ENCODE data around the gene GSG1L.
"Not testable (repeated sequence)": the region's sequence is repeated elsewhere in the genome, so short reads cannot be mapped to it uniquely, and the experiment has no call there.

Gene GSG1L

DNA sequence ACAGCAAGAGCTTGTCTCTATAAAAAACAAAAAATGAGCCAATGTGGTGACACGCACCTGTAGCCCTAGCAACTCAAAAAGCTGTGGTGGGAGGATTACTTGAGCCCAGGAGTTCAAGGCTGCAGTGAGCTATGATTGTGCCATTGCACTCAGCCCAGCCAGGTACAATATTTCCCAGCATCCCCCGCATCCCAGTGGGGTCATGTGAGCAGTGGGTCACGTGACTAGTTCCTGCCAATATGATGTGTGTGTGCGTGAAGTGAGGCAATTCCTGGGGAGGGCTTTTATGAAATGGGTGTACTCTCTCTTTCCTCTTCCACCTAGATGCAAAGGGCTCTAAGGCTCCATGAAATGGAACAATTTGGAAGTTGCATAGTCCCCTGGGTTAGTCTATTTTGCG lies 81.3 kb downstream of the GSG1L start:
- no peak for DNase-seq (ENCODE audit: low read depth, low spot score)

DNA sequence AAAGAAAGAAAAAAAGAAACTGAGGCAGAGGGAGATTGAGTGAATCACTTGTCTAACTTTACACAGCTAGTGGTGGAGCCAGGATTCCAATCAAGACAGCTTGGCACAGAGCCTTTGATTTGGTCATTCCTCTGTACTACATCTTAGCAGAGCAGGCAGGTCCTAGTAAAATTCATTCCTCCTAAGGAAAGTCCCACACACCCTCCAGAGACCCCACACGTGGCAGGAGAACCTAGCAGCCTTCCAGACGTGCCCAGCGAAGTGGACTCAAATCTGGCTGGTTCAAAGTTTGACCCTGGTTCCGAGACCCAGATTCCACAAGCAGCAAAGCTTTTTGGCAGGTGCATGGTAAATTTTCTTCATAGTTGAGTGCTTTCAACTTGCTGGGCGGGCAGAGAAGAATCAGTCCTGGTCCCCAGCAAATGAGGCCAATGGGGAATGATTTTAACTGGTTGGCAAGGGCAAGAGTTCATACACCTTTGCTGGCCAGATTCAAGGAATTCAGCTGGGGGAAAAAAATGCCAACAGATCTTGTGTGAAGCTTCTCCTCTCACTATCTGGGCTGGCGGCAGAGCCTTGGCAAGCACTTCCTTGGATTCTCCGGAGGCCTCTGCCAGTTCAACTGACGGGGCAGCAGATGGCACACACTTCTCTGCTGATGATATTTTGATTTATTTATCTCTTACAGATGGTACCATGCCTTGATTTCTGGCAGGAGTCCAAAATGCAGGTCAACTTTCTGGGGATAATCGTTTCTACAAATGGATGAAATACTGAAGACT lies 82.4 kb downstream of the GSG1L start:
- DNase-seq (ENCODE audit: low read depth, low spot score) = no peak

DNA sequence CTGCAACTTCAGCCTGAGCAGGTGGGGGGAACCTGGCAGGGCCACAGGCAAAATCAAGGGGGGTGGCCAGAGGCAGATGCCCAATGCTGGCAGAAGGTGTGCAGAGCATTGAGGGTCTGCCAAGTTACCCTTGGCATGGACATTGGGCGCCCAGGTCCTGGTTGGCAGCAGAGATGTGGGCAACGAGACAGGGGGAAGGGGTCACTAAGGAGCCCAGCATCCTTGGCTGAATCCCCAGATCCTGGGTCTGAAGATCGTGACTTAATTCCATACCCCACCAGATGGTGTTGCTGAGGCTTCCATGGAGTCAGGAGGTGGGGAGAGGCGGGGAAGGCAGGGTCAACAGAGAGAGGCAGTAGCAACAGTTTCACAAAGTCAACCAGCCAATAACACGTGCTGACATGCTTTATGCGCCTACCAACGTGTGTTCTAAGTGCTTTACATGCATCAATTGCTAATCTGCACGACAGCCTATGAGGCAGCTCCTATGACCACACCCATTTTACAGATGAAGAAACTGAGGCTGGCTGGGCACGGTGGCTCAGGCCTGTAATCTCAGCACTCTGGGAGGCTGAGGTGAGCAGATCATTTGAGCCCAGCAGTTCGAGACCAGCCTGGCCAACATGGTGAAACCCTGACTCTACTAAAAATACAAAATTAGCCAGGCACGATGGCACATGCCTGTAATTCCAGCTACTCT lies 83.3 kb downstream of the GSG1L start:
- DNase-seq (ENCODE audit: low read depth, low spot score) = no peak

DNA sequence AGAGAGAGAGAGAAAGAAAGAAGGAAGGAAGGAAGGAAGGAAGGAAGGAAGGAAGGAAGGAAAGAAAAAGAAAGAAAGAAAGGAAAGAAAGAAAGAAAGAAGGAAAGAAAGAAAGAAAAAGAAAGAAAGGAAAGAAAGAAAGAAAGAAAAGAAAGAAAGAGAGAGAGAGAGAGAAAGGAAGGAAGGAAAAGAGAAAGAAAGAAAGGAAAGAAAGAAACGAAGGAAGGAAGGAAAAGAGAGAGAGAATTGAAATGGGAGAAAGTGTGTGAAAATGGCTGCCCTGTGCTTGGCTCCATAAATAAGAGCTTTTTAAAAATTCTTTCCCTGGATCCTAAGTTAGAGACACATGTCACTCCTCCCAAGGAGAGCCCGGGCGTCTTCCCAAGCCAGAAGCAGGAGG lies 83.8 kb downstream of the GSG1L start:
- not testable (repeated sequence) for DNase-seq (ENCODE audit: low read depth, low spot score)

DNA sequence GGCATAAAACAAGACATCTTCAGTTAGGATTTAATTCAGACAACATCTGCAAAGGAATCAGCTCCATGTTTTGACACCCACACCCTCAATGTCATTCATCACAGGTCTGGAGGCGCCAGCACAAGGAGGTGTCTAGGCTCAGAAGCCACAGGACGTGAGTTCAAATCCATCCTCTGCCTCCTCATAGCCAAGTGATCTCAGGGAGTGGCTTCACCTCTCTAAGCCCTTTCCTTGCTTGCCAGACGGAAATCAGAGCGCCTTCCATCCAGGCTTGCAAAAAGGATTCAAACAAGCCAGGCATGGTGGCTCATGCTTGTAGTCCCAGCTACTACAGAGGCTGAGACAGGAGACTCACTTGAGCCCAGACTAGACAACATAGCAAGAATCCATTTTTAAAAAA lies 84.6 kb downstream of the GSG1L start:
- no peak for DNase-seq (ENCODE audit: low read depth, low spot score)

DNA sequence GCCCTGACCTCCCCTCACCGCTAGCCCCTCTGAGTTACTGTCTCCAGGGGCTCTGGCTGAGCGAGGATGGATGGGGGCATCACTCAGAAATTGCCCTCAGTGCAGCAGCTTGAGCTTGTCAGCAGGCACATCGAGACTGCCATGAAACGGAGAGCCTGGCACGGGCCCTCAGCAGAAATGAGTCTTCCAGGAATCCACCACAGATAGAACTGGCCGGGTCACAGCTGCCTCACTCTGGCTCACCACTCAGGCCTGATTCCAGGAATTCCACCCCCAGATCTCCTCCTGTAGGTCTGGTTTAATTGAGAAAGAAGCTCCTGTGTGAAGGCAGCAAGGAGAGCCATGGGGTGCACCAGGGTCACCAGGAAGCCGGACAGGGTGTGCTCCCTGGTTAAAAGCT lies 85.5 kb downstream of the GSG1L start:
- no peak for DNase-seq (ENCODE audit: low read depth, low spot score)

DNA sequence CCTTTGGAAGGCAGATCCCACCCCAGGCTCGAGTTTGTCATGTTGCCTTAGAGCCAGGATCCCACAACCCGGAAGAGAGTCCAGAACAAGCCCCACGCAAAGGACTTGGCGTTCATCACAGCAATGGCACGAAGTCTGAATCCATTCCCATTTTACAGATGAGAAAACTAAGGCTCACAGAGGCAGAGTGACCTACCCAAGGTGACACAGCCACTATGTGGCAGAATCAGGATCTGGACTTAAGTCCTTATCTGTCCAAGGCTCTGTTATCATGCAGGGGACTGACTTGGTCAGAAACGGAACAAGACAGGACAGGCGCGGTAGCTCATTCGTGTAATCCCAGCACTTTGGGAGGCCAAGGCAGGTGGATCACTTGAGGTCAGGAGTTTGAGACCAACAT lies 86.5 kb downstream of the GSG1L start:
- DNase-seq (ENCODE audit: low read depth, low spot score) = no peak

DNA sequence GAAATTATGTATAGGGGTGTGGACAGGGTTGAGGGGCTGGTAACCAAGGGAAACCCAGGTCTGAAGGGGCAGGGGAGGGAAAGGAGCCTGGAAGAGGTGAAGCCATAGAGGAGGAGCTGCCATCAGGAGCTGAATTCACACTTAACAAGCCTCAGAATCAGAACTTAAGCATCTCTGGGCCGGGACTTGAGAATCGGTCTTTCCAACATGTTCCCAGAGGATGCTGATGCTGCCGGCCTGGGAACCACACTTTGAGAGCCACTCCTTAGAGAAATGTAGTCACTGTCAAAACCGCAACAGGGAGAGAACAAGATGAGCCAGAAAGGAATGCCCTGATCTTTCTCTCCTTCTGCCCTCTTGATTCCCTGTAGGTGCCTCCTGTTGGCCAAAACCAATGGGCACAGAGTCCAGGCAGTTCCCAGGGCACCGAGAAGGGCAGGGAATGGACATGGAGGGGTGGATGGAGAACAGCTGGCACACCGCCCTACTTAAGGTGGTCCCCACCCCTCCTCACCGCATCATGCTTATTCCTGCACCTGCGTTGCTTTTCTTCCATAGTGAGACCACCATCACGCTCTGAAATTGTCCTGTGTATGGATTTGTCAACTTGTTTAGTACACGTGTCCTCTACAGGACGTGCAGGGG lies 88.5 kb downstream of the GSG1L start:
- DNase-seq (ENCODE audit: low read depth, low spot score) = no peak

DNA sequence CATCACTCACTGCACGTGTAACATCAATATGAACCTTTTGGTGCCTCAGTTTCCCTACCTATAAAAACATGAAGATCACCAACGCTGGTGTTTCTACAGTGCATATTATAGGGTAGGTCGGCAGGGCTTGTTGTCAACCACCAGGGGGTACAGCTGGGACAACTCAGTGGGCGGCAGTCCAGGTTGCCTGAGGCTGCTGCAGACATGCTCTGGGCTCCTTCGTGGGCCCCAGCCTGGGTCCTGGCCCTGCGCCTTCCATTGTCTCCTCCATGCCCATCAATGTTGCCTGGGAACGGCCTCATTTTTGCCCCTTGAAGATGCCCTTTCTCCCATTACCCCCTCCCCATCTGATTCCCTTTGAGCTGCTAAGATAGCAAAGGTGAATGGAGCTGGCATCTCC lies 89.8 kb downstream of the GSG1L start:
- no peak for DNase-seq (ENCODE audit: low read depth, low spot score)

DNA sequence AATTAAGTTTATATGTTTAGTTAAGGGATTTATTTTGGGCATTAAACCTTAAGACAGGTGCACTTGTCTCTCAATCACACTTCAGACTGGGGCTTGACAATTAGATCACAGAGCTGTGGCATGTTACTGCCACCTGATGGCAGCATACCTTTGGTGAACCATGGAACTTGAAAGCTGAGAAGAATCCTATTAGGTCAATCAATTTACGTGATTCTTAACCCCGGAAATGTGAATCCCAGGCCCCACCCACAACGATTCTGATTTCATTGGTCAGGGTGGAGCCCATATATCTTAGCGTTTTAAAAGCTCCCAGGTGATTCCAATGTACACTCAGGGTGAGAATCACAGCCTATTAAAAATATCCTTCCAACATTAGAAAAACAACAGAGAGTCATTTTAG lies 91.0 kb downstream of the GSG1L start:
- peak; percentile 23 for DNase-seq (ENCODE audit: low read depth, low spot score)

DNA sequence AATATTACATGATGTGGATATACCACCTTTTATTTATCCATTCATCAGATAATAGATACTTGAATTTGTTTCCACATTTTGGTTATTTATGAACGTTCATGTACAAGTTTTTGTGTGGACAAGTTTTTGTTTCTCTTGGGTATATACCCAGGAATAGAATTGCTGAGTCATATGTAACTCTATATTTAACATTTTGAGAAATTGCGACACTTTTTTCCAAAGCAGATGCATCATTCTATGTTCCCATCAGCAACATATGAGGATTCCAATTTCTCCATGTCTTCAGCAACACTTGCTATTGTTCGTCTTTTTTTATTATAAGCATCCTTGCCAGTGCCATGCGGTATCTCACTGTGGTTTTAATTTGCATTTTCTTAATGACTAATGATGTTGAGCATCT lies 93.9 kb downstream of the GSG1L start:
- DNase-seq (ENCODE audit: low read depth, low spot score) = no peak

DNA sequence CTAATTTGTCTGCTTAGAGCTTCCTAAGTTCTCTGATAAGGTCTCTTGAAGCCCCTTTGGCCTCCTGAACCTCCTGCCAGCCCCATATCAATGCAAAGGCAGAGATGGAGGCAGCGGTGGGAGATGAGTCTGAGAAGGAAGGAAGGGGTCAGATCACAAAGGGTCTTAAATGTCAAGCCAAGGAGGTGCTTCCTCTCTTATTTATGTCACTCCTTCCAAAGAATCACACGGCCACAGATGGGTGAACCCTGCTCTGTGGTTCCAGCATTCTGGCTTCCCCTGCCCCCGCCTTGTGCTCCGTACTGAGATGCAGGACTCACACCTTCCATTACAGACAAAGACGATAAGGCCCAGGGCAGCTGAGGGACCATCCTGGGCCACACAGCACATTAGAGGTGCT lies 96.3 kb downstream of the GSG1L start:
- DNase-seq (ENCODE audit: low read depth, low spot score) = no peak

DNA sequence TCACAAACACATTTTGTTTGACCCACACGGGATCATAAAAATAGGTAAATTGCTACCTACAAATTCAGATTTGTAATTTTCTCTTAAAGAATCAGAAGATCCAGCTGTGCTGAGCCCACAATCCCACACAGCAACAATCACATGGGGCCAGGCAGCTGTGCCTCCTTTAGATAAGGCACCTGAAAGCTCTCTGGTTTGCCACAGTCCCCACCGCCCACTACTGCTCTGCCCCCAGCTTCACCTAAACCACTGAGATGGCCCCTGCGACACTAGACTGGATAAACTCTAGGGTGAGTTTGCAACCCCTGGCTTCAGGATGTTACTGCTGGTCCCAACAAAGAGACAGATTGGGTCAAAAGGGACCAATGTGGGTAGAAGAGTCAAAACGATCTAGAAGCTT lies 96.8 kb downstream of the GSG1L start:
- DNase-seq (ENCODE audit: low read depth, low spot score) = no peak

DNA sequence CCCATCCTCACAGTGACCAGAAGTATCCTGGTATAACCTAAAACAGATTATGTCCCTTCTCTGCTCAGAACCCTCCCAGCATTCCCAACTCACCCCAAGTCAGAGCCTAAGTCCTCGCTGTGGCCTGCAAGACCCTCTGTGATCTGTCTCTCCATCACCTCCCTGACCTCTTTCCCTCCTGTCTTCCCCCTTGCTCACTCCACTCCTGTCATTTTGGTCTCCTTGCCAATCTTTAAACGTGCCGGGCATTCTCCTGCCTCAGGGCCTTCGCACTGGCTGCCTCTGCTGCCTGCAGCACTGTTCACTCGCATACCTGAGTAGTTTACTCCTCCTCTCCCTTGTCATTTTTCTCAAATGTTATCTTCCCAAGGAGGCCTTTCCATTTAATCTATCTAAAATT lies 97.7 kb downstream of the GSG1L start:
- DNase-seq (ENCODE audit: low read depth, low spot score) = no peak

DNA sequence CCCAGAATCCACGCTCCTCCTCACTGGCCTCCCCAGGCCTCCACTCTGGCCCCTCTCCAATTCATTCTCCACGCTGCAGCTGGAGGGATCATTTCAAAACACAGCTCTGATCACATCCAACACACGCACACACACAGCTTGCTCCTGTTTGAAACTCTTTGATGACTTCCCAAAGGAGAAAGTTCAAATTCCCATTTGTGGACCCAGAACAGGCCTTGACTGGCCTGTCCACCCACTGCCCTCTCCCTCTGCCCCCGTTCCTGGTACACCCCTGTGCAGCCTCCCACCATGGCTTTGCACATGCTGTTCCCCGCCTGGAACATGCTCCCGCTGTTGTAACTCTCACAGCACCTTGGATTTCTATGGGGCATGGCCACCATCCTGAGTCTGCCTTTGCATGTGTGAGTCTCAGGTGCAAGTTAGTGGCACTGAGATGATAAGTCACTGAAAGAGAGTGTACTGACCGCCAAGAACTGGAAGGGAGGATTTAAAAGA lies 100.0 kb downstream of the GSG1L start:
- DNase-seq (ENCODE audit: low read depth, low spot score) = no peak

DNA sequence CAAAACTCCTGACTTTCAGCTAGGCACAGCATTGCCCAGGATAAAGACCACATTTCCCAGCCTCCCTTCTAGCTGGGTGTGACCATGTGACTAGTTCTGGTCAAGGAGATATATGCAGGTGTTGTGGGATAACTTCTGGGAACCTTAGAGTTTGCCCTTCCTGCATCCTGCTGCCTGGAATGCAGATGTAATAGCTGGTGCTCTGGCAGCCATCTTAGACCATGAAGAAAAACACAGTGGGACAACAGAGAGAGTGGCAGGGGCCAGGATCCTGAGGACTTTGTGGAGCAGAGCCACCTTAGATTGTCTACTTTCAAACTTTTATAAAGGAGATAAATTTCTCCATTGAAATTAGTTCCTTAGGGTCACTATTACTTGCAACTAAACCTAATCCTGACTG lies 101.3 kb downstream of the GSG1L start:
- DNase-seq (ENCODE audit: low read depth, low spot score) = no peak

DNA sequence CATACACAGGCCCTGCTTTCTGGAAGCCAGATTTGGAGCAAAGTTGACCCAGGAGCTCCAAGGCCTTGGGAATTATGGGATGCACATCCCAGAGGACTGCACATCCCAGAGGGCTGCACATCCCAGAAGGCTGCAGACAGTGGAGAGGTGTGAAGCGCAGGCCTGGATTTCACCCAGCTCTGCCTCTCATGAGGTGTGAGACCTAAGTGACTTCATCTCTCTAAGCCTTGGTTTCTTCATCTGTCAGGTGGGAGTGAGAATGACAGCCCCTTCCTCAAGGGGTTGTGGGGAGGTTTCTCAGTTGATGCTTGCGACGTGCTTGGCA lies 102.3 kb downstream of the GSG1L start:
- no peak for DNase-seq (ENCODE audit: low read depth, low spot score)

DNA sequence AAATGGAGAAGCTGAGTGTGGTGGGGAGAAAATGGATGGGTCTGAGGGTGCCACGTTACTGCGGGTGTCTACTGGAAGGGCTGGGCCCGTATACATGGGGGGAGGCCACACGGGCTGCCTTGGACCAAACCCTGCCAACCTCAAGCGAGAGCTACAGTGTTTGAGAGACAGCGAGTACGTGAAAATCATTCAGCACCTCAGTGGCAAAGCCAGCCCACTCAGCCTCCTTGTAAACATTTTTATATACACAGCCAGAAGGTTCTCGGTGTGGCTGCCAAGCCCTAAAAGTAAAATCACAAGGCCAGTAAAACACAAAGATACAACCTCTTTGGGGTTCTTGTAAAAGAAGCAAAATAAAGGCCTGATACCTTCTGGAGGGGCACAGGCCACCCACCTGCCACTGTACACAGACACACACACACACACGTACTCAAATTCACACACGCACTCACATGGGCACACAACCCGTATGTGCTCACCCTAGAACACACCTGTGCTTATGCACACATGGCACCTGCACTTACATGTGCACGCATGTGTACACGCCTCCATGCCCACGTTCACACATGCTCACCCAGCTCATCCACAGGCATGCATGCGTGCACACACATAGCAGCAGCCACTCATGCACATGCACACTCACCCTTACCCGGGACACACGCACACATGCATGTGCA lies 102.8 kb downstream of the GSG1L start:
- no peak for DNase-seq (ENCODE audit: low read depth, low spot score)

DNA sequence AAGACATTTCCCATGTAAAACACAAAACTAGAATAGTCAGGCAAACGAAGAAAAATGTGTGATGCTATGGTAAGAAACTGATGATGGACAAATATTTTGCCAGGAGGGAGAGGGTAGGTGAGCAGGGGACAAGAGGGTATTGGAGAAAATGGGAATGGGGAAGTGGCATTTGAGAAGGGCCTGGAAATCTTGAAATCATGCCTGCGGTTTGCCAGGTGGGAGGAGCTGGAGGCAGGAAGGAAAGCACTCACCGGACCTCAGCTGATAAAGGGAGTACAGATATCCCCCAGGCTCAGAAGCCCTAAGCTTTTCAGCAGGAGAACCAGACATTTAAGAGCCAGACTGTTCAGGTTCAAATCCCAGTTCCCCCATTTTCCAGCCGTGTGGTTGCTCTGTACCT lies 103.6 kb downstream of the GSG1L start:
- DNase-seq (ENCODE audit: low read depth, low spot score) = no peak

DNA sequence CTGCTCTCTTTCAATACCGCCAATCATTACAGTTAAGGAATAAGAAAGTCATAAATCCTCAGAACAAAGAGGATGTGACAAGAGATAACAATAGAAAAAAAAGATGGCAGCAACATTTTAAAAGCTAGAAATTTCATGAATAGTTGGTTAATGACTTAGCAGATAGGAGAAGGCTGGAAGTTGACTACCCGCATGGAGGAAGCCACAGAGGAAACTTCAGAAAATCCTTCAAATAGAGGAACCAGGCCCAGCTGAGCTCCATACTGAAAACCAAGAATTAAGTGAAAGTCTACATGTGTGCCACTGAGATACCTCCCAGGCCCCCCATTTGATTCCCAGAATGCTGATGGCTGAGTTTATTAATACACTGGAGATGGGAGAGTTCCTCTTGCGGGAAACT lies 109.3 kb downstream of the GSG1L start:
- no peak for DNase-seq (ENCODE audit: low read depth, low spot score)

DNA sequence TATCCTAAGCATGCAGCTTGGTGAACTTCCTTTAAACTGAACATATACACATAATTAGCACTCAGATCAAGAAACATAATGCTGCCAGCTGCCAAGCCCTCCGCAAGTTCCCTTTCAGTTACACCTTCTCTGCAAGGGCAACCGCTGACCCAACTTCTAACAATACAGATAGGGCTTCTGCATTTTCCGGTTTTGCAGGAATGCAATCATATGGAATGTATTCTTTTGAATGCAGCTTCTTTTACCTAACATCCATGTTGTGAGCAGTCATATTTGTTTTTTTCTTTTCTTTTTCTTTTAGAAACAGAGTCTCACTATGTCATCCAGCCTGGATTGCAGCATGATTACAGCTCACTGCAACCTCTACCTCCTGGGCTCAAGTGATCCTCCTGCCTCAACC lies 110.7 kb downstream of the GSG1L start:
- no peak for DNase-seq (ENCODE audit: low read depth, low spot score)

DNA sequence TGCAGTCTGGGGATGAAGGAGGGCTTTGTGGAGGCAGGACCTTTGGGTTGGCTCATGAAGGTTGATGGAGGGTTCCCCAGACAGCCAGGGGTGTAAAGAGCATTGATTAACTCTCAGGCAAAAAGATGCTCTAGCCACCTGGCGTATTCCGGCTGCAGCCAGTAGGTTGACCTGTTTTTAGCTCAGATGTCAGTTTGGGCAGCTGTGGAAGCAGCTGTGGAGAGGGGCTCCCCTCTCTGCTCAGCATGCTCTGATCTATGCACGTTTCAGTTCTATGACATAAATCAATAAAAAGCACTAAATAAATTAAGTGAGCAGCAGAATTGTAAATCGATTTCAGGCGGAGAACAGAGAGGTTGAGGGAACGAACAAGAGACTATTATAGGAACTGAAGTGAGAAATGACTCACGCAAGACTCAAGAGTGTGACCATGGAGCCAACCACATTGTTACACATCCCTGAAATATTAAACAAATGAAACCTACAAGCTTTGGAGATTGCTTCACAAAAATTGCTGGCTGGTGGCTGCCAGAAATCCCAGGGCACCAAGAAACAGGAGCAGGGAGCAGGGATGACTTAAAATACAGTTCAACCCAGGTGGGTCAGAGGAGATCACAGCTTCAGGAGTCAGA lies 111.9 kb downstream of the GSG1L start:
- no peak for DNase-seq (ENCODE audit: low read depth, low spot score)
